Neural progenitor cell (in vitro differentiated cells): Measurements from ENCODE around the gene SNX5. TPM values are rescaled to one million over a fixed set of nuclear protein-coding genes. Genes with fewer than 3 reads are reported as not detected.

Experiments
- DNase-seq: peaks from one replicate; pipeline ENCODE4 v3.0.0-alpha.2; 2016; ENCODE audit warnings: low spot score
- H2AFZ ChIP-seq: fragments of 200-600 bp; sonication (generic); replicated peaks from 2 replicates; pipeline ENCODE4 v1.6.1; 2016; ENCODE audit warnings: antibody characterized with exemption
- H3F3A ChIP-seq: fragments of 200-600 bp; sonication (generic); 2 replicates; pipeline ENCODE4 v1.6.1; 2016; ENCODE audit warnings: antibody characterized with exemption, low read depth
- H3K27ac ChIP-seq: fragments of 200-600 bp; sonication (generic); 2 replicates; pipeline ENCODE4 v1.5.1; 2016; ENCODE audit warnings: mild to moderate bottlenecking
- H3K27me3 ChIP-seq: fragments of 200-600 bp; sonication (generic); 2 replicates; pipeline ENCODE4 v1.6.1; 2016; ENCODE audit warnings: mild to moderate bottlenecking, moderate library complexity
- H3K36me3 ChIP-seq: fragments of 200-600 bp; sonication (generic); 2 replicates; pipeline ENCODE4 v1.5.1; 2016
- H3K4me1 ChIP-seq: fragments of 200-600 bp; sonication (generic); 2 replicates; pipeline ENCODE4 v1.6.1; 2016; ENCODE audit warnings: mixed run types
- H3K4me2 ChIP-seq: fragments of 200-600 bp; sonication (generic); 2 replicates; pipeline ENCODE4 v1.6.1; 2016
- H3K4me3 ChIP-seq: fragments of 200-600 bp; sonication (generic); 2 replicates; pipeline ENCODE4 v1.5.1; 2016
- H3K79me2 ChIP-seq: fragments of 200-600 bp; sonication (generic); 2 replicates; pipeline ENCODE4 v1.6.1; 2016; ENCODE audit warnings: low read depth
- H3K9ac ChIP-seq: fragments of 200-600 bp; sonication (generic); 2 replicates; pipeline ENCODE4 v1.6.1; 2016
- H3K9me3 ChIP-seq: fragments of 200-600 bp; sonication (generic); 2 replicates; pipeline ENCODE4 v1.5.1; 2016; ENCODE audit warnings: low read depth
- H4K20me1 ChIP-seq: fragments of 200-600 bp; sonication (generic); 2 replicates; pipeline ENCODE4 v1.6.1; 2016; ENCODE audit warnings: low read depth
- H3K27ac Mint-ChIP-seq: 3 replicates; pipeline ENCODE4 v1.8.0; 2021; ENCODE audit warnings: mixed read lengths
- H3K27me3 Mint-ChIP-seq: 2 replicates; pipeline ENCODE4 v1.8.0; 2022; ENCODE audit warnings: low read depth, mild to moderate bottlenecking, inconsistent platforms, moderate library complexity, mixed read lengths; ENCODE audit not compliant: insufficient read depth
- H3K36me3 Mint-ChIP-seq: 3 replicates; pipeline ENCODE4 v1.8.0; 2021; ENCODE audit warnings: mixed read lengths
- H3K4me1 Mint-ChIP-seq: 3 replicates; pipeline ENCODE4 v1.8.0; 2021; ENCODE audit warnings: mixed read lengths
- H3K4me3 Mint-ChIP-seq: 3 replicates; pipeline ENCODE4 v1.8.0; 2021; ENCODE audit warnings: mild to moderate bottlenecking, moderate library complexity, mixed read lengths
- H3K9me3 Mint-ChIP-seq: 3 replicates; pipeline ENCODE4 v1.8.0; 2020; ENCODE audit warnings: mixed read lengths
- CTCF ChIP-seq: fragments of 200-600 bp; sonication (generic); IDR thresholded peaks from 2 replicates; pipeline ENCODE4 v1.5.1; 2017; ENCODE audit warnings: antibody characterized with exemption, mild to moderate bottlenecking
- EZH2 ChIP-seq: fragments of 200-600 bp; sonication (generic); IDR thresholded peaks from 2 replicates; pipeline ENCODE4 v1.6.1; 2017; ENCODE audit warnings: antibody characterized with exemption, mild to moderate bottlenecking, moderate library complexity
- EZH2phosphoT487 ChIP-seq: fragments of 200-600 bp; sonication (generic); IDR thresholded peaks from 2 replicates; pipeline ENCODE4 v1.6.1; 2017; ENCODE audit warnings: antibody characterized with exemption
- total RNA-seq: library from RNA; depleted of rRNA; stranded (reverse); fragments of >200 nt; gene quantifications from 2 replicates; pipeline ENCODE4 v1.2.3, GENCODE V29; 2015; ENCODE audit warnings: low replicate concordance

SNX5 gene
- total RNA-seq, 1 donor from 2014 or later: 226 TPM

DNA sequence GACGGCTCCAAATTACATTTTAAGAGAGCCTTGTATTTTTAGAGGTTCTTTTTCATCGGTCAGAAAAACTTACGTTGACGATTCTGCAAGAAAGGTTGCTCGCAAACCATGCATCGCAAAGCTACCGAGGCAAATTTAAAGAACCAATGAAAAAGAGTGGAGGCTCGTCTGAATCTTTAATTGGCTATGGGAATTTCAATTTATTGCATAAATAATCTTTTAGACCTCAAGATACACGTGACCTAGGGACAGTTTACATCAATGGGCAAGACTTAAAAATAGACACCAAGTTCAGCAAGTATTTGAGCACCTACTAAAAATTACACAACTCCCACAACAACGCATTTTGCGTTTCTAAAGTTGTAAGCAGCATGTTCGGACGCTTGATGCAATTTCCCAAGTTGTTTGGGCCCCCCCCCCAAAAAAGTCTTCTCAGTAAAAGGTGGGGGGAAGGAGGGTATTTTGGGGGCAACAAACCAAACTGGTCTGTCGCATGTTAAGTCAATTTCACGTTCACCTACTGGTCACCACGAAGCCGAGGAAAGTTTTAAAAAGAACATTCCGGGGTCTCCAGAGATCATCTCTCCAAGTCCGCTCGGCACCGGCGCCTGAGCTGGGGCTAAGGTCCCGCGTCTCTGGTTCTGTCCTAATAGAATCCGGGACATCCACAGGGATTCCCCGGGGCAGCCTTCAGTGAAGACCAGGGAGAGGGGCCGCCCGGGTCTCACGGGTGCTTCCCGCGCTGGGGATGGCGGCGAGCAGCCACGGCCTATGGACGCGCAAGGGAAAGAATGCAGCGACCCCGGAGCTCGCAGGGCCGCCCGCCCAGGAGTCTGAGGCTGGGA lies 851 bp downstream of the SNX5 start:
- Histone ChIP-seq H3K4me2 (peak overlapping the region; percentile 95), H3K36me3 (peaks cover 3% of the 10 kb centered on the region), H3K4me3 (peak overlapping the region; percentile 88), H3K9ac (peak overlapping the region; percentile 95), H3K27ac (peak overlapping the region; percentile 100), H3K9me3 (no peaks in the 10 kb centered on the region), H2AFZ (no peak overlapping the region), H3K27me3 (no peaks in the 10 kb centered on the region), H4K20me1 (peaks cover 69% of the 10 kb centered on the region), H3K4me1 (peaks cover 43% of the 10 kb centered on the region), H3K79me2 (peaks cover 97% of the 10 kb centered on the region), H3F3A (peaks cover 32% of the 10 kb centered on the region)
- peak overlapping the region; percentile 98 for H3K27ac Mint-ChIP-seq
- no peaks in the 10 kb centered on the region for H3K9me3 Mint-ChIP-seq
- no peak for DNase-seq
- peaks cover 64% of the 10 kb centered on the region for H3K4me1 Mint-ChIP-seq
- TF ChIP-seq CTCF (no peak), EZH2phosphoT487 (no peak), EZH2 (no peak)
- no peaks in the 10 kb centered on the region for H3K27me3 Mint-ChIP-seq
- H3K36me3 Mint-ChIP-seq: peaks cover 18% of the 10 kb centered on the region
- H3K4me3 Mint-ChIP-seq: peak overlapping the region; percentile 94

- peaks cover 36% of the 10 kb centered on the region for H3F3A ChIP-seq
- peaks cover 97% of the 10 kb centered on the region for H3K79me2 ChIP-seq
- H3K27me3 Mint-ChIP-seq: no peaks in the 10 kb centered on the region
- peaks cover 62% of the 10 kb centered on the region for H3K4me1 Mint-ChIP-seq
- no peak for DNase-seq
- no peak overlapping the region for H2AFZ ChIP-seq
- peak overlapping the region; percentile 95 for H3K9ac ChIP-seq
- H3K27ac Mint-ChIP-seq: peak overlapping the region; percentile 98
- H3K4me1 ChIP-seq: peaks cover 43% of the 10 kb centered on the region
- TF ChIP-seq EZH2 (no peak), CTCF (peak; percentile 21)
- H4K20me1 ChIP-seq: peaks cover 69% of the 10 kb centered on the region
- peak overlapping the region; percentile 95 for H3K4me2 ChIP-seq
- peak overlapping the region; percentile 94 for H3K4me3 Mint-ChIP-seq
- H3K36me3 ChIP-seq: peaks cover 3% of the 10 kb centered on the region
- no peaks in the 10 kb centered on the region for H3K9me3 Mint-ChIP-seq
- peak overlapping the region; percentile 88 for H3K4me3 ChIP-seq
- H3K36me3 Mint-ChIP-seq: peaks cover 15% of the 10 kb centered on the region
- peak overlapping the region; percentile 100 for H3K27ac ChIP-seq
- H3K9me3 ChIP-seq: no peaks in the 10 kb centered on the region
- H3K27me3 ChIP-seq: no peaks in the 10 kb centered on the region
These were observed 1.9 kb downstream of the SNX5 start for GRCh38 chr20:17966432-17967310.

GRCh38 chr20:17965042-17965697 lies 3.4 kb downstream of the SNX5 start:
- TF ChIP-seq EZH2 (no peak), EZH2phosphoT487 (no peak), CTCF (no peak)
- Histone ChIP-seq H3K9ac (no peak overlapping the region), H3F3A (peaks cover 43% of the 10 kb centered on the region), H3K27me3 (no peaks in the 10 kb centered on the region), H3K4me3 (peak overlapping the region; percentile 88), H2AFZ (no peak overlapping the region), H3K36me3 (peaks cover 3% of the 10 kb centered on the region), H3K9me3 (no peaks in the 10 kb centered on the region), H3K4me1 (peaks cover 49% of the 10 kb centered on the region), H3K4me2 (peak overlapping the region; percentile 95), H3K27ac (no peak overlapping the region), H3K79me2 (peaks cover 97% of the 10 kb centered on the region), H4K20me1 (peaks cover 78% of the 10 kb centered on the region)
- H3K4me1 Mint-ChIP-seq: peaks cover 56% of the 10 kb centered on the region
- no peaks in the 10 kb centered on the region for H3K27me3 Mint-ChIP-seq
- peak overlapping the region; percentile 94 for H3K4me3 Mint-ChIP-seq
- peaks cover 15% of the 10 kb centered on the region for H3K36me3 Mint-ChIP-seq
- DNase-seq: no peak
- no peaks in the 10 kb centered on the region for H3K9me3 Mint-ChIP-seq
- H3K27ac Mint-ChIP-seq: no peak overlapping the region
